Measurements from ENCODE around the gene CRADD.

The CRADD gene

GRCh38 chr12:93671044-93671443 is 6.1 kb upstream of the CRADD start:
- DNase-seq (ENCODE audit: low read depth), result no peak

GRCh38 chr12:93673084-93673483 is 4.1 kb upstream of the CRADD start:
- no peak for DNase-seq (ENCODE audit: low read depth)

- no peak for DNase-seq (ENCODE audit: low read depth)
Observed at GRCh38 chr12:93674386-93674785, 2.8 kb upstream of the CRADD start.

- DNase-seq (ENCODE audit: low read depth), result no peak
Observed at GRCh38 chr12:93676408-93677194, 574 bp upstream of the CRADD start.

GRCh38 chr12:93678779-93679178 is 1.6 kb downstream of the CRADD start:
- no peak for DNase-seq (ENCODE audit: low read depth)

- DNase-seq (ENCODE audit: low read depth), result no peak
Observed at GRCh38 chr12:93679308-93679925, 2.2 kb downstream of the CRADD start.

GRCh38 chr12:93680006-93680405 is 2.8 kb downstream of the CRADD start:
- DNase-seq (ENCODE audit: low read depth), result no peak

- no peak for DNase-seq (ENCODE audit: low read depth)
Observed at GRCh38 chr12:93682846-93683261, 5.7 kb downstream of the CRADD start.

GRCh38 chr12:93683410-93683809 is 6.2 kb downstream of the CRADD start:
- no peak for DNase-seq (ENCODE audit: low read depth)

- no peak for DNase-seq (ENCODE audit: low read depth)
Observed at GRCh38 chr12:93684716-93685115, 7.5 kb downstream of the CRADD start.

GRCh38 chr12:93686572-93687356 is 9.6 kb downstream of the CRADD start:
- DNase-seq (ENCODE audit: low read depth), result no peak

GRCh38 chr12:93689076-93689834 is 12.1 kb downstream of the CRADD start:
- no peak for DNase-seq (ENCODE audit: low read depth)

- DNase-seq (ENCODE audit: low read depth), result no peak
Observed at GRCh38 chr12:93696462-93696861, 19.3 kb downstream of the CRADD start.

GRCh38 chr12:93698307-93699092 is 21.3 kb downstream of the CRADD start:
- no peak for DNase-seq (ENCODE audit: low read depth)

GRCh38 chr12:93699271-93700145 is 22.3 kb downstream of the CRADD start:
- DNase-seq (ENCODE audit: low read depth), result no peak

GRCh38 chr12:93702707-93703315 is 25.6 kb downstream of the CRADD start:
- no peak for DNase-seq (ENCODE audit: low read depth)

- no peak for DNase-seq (ENCODE audit: low read depth)
Observed at GRCh38 chr12:93704122-93704521, 26.9 kb downstream of the CRADD start.

GRCh38 chr12:93704625-93705024 is 27.4 kb downstream of the CRADD start:
- no peak for DNase-seq (ENCODE audit: low read depth)

GRCh38 chr12:93705237-93705636 is 28.1 kb downstream of the CRADD start:
- DNase-seq (ENCODE audit: low read depth), result no peak

- no peak for DNase-seq (ENCODE audit: low read depth)
Observed at GRCh38 chr12:93706387-93706786, 29.2 kb downstream of the CRADD start.

All from stimulated activated CD8-positive, alpha-beta memory T cell treated with anti-CD3 and anti-CD28 coated beads, Interleukin-4, amount 100 ng/mL, for 24 hours (primary cell).